GM19397 (cell line): ENCODE data around the gene RPS6KA2.

Experiments used
- ATAC-seq: cut with Tn5 transposase; IDR thresholded peaks from one replicate; pipeline ENCODE4 v1.9.1; 2021; ENCODE audit warnings: mild to moderate bottlenecking, moderate library complexity; ENCODE audit not compliant: unreplicated experiment

The RPS6KA2 gene

DNA sequence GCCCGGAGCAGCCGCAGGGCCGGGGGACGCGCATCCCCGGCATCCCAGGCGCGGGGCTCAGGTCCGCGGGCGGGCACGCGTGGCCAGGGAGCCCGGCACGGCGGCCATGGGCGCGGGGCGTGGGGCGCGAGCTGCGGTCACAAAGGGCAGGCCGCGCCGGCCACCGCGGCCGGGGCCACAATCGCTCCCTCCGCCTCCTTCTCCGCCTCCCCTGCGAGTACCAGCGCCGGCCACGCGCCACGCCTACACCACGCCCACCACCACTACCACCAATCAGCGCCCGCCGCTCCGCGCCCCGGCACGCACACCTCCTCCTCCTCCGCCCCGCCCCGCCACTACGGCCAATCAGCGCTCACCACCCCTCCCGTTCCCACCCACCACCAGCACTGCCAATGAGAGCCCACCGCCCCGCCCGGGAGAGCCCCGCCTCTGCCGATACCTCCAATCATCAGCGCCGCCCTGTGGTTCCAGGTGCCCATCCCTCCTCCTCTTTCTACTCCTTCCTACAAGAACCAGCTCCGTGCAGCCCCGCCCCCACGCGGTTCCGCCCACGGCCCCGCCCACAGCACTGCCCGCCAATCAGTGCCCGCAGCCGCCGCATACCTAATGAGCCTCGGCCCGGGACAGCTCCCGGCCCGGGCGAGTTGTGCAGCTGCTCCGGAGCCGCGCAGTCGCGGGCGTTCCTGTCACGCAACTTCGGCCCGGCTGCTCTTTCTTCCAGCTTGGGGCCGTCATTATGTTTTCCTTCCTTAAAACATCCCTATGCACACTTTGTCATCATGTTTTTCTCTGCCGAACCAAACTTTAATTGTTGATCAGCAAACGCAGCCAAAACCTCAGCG, at the start of gene RPS6KA2:
Gene RPS6KA2, minus strand, starts transcription at position 219 of the 842 bp plus-strand sequence. CDS start 232 bp downstream, outside the sequence.
- peak; percentile 84 for ATAC-seq

DNA sequence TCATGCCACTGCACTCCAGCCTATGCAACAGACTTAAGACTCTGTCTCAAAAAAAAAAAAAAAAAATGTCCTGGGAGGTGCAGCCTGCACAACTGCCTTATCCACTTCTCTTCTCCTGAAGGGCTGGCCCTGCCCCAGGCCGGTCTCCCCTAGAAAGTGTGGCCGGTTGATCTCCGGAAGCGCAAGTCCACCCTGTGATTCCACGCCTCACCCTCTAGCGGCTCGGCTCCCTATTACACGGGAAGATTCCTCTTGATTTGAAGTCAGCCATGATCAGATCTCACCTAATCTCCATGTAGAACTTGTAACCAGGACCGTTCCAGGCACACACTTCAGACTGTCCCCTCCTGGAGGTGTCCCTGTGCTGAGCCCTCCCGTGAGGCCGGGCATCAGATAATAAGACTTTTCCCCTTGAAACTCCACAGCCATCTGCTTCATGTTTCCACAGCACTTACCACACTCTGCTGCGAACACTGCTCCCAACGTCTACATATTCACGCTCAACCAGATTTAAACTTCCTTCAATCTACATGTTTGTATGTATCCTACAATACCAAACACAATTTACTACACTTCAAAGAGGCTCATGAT, 49.3 kb upstream of the RPS6KA2 start:
- ATAC-seq: no peak

DNA sequence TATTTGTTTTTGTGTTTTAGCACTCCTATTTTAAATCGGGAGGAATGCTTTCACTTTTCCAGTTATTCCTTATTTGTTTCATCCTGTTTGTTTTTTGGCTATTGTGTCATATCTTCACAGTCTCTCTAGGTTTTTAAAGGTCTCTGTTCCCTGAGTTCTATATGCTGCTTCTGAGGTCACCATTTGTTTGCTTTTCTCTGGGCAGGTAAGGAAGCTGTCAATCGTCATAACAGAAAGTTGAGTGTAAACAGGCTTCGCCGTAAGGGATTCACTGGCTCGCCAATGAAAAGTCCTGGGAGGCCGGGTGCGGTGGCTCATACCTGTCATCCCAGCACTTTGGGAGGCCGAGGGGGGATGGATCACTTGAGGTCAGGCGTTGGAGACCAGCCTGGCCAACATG, 48.7 kb upstream of the RPS6KA2 start:
- no peak for ATAC-seq

DNA sequence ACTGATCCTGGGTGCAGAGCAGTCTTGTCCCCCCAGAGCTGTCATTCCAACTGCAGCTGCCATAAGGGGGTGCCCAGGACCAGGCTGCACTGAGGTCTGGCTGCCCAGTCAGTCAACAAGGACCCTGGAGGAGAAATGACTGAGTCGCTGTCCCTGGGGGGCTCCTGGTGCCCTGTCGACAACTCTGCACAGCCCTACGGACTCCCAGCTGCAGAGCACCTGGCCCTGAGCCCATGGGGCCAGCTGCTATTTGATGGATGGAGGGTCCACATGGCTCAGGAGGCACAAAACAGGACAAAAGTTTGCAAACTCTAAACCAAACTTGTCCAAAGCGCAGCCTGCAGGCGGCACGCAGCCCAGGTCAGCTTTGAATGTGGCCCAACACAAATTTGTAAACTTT, 46.3 kb upstream of the RPS6KA2 start:
- no peak for ATAC-seq

DNA sequence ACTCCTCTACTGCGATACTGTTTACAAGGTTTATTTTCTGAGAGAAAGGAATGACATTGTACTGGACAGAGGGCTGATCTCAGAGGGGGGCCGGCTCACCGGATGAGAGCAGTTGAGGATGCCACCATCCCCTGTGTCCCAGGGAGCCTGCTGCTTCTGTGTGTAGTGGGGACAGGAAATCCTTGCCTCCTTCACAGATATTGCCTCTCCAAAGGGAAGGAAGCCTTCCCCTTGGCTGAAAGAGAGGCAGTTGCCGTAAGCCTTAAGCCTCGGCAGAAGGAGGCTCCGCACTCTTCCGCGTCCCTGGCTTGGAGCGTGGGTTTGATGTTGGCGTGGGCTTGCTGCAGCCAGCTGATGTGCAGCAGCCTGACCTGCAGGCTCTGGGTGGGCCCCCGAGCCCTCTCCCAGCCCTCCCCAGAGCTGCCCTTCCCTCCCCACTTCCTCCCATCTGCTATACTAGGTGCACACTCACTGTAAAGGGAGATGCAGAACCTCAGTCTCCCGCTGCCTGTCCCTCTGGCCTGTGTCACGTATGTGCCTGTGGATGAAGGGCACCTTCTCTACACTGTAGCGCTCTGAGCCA, 45.7 kb upstream of the RPS6KA2 start:
- ATAC-seq: no peak

DNA sequence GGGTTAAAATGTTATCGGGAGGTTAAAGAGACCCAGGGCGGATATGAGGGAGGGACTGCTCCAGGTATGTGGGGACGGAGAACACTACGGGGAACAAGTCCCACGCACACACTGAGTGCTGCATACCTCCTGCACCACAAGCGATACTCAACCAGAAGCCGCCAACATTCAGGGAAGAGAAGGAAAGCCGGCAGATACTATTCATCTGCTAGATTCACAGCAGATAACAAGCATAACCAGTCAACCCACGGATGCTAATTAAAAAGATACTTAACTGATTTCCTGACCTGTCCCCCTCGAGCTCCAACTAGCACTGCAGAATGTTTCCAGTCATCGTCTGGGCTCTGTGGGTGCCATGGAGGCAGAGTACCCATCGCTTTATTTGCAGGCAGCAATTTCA, 45.1 kb upstream of the RPS6KA2 start:
- no peak for ATAC-seq

DNA sequence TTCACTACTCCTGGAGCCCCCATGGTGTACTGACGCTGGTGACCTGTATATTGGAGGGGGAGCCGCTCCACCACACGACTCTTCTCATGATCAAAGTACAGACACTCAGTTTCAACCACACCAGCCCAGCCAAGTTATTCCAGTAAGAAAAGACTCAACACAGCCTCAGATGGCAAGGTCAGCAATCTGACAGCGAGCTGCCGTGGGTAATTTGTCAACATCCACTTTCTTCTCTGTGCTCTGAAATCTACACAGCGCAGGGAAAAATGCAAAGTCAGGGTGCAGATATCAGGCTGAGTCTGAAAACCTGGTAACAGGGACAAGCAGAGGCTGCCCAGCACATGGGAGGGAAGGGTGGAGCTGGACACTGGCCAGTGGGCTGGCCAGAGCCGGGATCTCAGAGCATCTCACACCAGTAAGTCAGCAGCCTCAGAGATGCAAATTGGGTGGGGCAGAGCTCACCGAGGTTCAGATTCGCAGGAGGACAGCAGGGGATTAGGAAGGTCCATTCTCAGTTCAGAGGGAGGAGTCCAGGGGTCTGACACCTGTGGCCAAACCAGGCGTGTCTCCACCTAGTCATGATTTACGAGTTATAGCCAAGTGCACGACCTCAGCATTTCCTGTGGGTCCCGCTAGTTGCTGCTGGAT, 44.5 kb upstream of the RPS6KA2 start:
- ATAC-seq: no peak

DNA sequence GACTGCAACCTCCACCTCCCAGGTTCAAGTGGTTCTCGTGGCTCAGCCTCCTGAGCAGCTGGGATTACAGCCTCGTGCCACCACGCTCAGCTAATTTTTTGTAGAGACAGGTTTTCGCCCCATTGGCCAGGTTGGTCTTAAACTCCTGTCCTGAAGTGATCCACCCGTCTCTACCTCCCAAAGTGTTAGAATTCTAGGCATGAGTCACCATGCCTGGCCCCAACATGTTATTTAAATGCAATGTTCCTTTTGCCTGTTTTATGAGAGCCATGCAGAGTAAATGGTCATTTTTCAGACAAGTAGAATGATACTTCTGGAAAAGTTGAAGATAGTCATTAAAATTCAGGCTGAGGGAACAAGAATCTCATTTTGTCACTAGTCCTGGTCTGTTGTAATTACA, 43.8 kb upstream of the RPS6KA2 start:
- ATAC-seq: no peak

DNA sequence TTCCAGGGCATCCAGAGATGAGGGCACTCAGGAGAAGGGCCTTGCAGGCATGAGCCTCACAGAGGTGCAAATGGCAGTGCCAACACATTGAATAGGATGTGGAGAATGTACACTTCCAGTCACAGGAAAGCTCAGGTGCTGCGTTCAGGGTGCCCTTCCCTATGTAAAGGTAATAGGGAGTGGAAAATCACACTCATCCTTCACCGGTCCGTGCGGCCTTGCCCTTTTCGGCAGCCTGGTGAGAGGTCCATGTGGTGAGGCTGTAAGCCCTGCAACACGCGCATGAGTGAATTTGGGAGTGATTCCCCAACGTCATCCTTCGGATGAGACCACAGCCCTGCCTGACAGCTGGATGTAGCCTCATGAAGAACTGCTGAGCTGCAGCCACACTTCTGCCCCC, 43.0 kb upstream of the RPS6KA2 start:
- no peak for ATAC-seq

DNA sequence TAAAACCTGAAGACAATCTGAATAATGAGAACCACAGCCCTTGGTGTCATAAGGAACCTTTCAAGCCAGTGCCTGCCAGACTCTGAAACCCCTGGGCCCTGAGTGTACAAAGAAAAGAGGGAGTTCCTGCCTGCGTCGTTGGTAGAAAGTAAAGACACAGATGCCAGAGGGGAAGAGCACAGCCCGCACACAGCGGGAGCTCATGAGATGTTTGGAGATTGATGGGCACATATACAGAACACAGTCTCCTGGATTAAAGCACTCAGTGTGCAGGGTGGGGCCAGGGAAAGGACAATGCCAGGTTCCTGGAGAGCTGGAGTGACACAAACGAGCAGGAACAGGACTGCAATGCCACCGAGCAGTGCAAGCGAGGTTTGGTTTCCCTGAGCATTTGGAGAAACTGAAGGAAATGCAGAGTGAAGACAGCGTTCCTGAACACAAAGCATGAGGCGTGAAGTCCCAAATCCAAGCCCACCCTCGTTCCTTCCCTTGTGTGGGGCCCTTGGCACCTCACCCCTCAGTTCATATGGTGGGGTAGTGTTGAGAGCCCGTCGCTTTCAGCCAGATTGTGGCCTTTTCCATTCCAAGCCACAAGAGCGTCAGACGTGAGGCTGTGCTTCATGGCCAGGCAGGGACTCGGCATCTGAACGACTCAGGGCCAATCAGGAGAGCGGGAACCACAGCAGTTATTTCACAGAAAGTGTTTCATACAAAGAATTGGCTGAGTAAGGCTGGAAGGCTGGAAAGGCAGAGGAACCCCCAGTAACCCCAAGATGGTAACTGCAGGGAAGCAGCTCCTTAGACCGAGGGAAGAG, 41.0 kb upstream of the RPS6KA2 start:
- no peak for ATAC-seq

DNA sequence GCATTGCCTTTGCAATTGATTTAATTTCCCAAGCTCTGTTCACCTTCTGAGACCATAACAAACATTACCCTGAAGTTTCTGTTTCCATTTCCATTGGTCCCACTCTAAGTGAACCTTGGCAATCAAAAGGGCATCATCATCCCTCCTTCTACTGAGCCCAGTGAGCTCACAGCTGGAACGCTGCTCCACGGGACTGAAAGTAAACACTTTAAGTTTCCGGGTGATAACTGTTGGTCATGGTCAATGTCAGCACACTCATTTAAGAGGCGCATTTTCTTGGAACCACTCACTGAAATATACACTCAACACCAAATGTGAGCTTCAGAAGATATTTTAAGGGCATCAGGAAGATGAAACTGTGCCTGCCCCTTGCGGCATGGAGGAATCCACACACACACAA, 37.1 kb upstream of the RPS6KA2 start:
- ATAC-seq: no peak

DNA sequence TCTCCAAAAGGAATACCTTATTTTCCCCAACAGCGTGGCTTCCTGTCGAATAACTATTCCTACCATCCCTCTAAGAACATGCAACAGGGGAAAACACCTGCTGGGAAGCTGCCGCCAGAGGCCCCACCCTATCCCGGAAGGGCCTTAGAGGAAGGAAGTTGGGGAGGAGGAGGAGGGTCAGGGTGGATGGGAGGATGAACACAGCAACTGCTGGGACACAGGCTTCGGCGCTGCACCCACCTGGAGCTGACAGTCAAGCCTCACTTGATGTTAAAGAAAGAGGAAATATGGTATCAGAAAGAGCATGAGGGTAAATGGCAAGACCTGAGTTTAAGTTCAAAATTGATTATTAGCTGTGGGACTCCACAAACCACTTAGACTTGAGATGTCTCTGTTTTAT, 36.5 kb upstream of the RPS6KA2 start:
- ATAC-seq: no peak

DNA sequence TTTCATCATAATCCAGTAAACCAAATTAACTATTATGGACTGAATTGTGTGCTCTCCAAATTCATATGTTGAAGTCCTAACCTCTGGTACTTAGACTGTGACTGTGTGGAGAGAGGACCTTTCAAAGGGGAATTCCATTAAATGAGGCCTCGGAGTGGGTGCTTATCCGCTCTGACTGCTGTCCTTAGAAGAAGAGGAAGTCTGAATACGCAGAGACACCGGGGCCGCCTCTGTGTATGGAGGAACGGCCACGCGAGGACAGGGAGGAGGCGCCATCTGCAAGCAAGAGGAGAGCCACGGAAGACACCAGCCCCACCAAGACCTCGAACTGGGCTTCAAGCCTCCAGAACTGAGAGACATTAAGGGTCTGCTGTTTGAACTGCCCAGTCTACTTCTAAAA, 35.6 kb upstream of the RPS6KA2 start:
- no peak for ATAC-seq

DNA sequence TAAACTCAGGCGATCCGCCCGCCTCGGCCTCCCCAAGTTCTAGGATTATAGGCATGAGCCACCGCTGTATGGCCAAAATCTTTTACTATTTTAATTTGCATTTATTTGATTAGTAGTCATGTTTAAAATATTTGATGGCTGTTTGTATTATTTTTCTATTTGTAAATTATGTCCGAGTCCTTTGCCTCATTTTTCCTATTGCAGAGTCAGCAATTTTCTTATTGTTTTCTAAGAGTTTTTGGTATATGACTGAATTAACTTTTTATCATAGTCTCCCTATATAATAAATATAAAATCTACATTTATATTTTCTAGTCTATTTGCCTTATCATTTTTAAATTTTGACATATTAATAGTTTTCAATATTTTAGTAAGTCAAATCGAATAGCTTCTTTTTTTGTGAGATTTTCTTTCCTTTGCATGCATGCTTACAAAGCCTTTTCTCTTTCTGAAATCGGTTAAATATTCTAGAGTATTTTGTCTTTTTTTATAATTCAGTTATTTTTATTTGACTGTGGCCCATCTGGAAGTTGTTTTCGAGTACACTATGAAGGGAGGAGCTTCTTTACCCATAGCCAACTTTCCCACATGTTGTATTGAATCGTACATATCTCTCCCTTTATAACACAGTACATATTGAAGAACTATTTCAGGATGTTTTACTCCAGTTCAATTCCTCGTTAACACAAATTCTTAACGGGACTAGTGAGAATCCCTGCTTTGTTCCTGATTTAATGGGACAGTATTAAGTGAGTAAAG, 34.5 kb upstream of the RPS6KA2 start:
- no peak for ATAC-seq

DNA sequence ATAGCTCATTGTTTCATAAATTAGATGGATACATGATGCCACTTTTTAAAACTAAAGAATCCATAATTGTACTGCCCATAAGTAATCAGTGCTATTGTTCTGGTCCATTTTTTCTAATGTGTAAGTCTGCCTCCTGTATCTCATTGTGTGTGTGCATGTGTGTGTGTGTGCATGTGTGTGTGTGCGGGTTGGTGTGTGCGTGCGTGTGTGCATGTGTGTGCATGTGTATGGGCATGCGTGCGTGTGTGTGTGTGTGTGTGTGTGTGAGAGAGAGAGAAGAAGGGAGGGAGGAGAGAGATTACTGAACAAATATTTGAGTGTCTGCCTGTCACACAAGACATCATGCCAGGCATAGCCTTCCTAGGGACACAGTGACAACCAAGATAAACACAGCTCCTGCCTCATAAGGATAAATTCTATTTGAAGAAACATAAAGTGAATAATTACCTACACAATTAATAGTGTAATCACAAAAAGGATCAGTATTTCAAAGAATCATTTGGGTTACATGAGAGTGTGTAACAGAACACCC, 33.2 kb upstream of the RPS6KA2 start:
- ATAC-seq: no peak

DNA sequence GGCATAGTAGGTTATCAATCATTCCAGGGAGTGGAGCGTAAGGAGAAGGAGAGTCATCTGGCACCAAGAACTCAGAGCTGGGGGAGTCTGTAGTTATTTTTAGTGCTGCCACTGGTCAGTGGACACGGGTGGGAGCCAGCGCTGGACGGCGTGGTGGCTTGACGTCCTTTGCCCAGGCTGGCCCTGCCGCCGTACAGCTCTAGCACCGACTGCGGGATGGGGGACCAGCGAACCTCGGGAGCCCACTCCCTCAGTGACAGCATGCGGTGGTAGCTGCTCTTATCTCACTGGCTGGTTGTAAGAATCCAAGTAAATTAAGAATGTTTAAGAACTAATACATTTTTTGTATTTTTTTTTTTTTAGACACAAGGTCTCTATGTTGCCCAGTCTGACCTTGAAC, 32.5 kb upstream of the RPS6KA2 start:
- no peak for ATAC-seq

DNA sequence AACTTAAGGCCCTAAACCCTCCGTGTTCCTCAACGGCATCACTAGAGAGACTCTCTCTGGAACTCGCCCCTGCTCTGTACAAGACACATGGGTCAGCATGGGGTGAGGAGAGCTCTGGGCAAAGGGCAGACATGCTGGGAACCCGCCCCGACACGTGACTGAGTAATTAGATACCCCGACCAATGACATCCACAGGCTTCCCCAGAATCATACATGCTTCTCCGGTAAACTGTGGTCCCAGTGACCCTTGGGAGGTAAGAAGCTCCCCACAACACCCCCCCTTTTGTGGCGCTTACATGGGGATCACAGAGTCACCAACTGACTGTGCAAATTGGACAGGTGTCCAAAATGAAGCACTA, 31.7 kb upstream of the RPS6KA2 start:
- ATAC-seq: no peak

DNA sequence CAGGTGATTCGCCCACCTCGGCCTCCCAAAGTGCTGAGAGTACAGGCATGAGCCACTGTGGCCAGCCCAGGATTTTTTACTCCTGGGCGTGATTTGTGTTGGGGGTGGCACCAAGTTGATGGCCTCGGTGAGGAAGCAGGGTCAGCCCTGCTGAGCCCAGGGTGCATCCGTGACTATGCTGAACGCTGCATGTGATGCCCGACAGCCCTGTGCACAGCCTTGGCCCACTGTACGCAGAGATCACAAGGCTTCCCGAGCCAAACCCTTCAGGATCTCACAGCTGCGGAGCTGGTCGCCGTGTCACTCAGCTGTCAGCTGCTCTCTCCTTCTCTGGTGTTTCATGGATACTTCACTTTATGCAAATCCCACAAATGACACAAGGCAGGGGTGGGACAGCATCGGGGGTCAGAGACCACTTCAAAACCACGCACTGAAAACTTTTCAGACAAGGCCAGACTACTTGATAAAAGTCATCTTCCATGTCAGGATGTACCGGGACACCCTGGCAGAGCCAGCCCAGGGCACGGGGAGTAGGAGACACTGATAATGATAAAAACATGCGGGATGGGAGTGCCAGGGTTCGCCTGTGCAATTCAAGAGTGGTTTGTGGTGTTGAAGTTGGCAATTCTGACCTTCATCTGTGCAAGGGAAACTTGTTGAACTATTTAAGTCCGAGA, 31.2 kb upstream of the RPS6KA2 start:
- ATAC-seq: no peak

DNA sequence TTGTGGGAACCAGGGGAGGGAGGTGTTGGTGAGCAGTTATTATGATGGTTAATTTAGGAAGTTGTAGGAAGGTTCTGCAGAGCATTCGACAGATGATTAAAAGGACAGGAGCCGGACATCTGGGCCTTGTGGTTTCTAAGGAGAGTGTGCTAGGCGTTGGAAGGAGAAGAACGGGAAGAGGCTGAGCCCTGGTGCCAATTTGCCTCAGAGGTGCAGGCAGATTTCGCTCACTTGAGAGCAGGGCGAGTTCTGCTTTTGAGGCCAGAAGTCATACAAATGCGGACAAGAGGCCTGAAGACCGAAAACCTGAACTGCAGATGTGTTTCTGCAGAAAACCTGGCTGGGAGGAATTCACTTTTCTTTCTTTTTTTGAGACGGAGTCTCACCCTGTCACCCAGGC, 30.5 kb upstream of the RPS6KA2 start:
- no peak for ATAC-seq
